MG63 (cell line): ENCODE data around the gene TGFBI. TPM values are rescaled to one million over a fixed set of nuclear protein-coding genes. Genes with fewer than 3 reads are reported as not detected.
A peak's percentile ranks its signal among the peaks of the same experiment; 100 is the strongest.

ENCODE experiments used
- DNase-seq: peaks from one replicate; pipeline ENCODE4 v3.0.0-alpha.2; 2020
- H3K27me3 ChIP-seq: fragments of 250-450 bp; sonication (Bioruptor Pico); 2 replicates; pipeline ENCODE4 v1.5.1; 2020; ENCODE audit warnings: mild to moderate bottlenecking, moderate library complexity
- H3K36me3 ChIP-seq: fragments of 250-450 bp; sonication (Bioruptor Pico); 2 replicates; pipeline ENCODE4 v1.5.1; 2020; ENCODE audit warnings: mild to moderate bottlenecking, moderate library complexity
- H3K4me3 ChIP-seq: fragments of 250-450 bp; sonication (Bioruptor Pico); 2 replicates; pipeline ENCODE4 v1.5.1; 2020; ENCODE audit warnings: mild to moderate bottlenecking, moderate library complexity
- H3K9me3 ChIP-seq: fragments of 250-450 bp; sonication (Bioruptor Pico); 2 replicates; pipeline ENCODE4 v1.5.1; 2020; ENCODE audit warnings: mild to moderate bottlenecking, moderate library complexity
- total RNA-seq: library from RNA; depleted of rRNA; stranded (reverse); fragments of >200 nt; shearing (Covaris generic); gene quantifications from 2 replicates; pipeline ENCODE4 v1.2.3, GENCODE V29; 2014; ENCODE audit warnings: low replicate concordance

Gene TGFBI
- total RNA-seq, 1 experiment from 2014 or later, result 2,057 TPM

GRCh38 chr5:136082390-136083193 lies 53.8 kb downstream of the TGFBI start:
- no peaks in the 10 kb centered on the region for H3K27me3 ChIP-seq
- DNase-seq, result peak; percentile 85
- H3K9me3 ChIP-seq, result no peaks in the 10 kb centered on the region
- H3K36me3 ChIP-seq, result no peaks in the 10 kb centered on the region
- H3K4me3 ChIP-seq, result no peak overlapping the region

DNA sequence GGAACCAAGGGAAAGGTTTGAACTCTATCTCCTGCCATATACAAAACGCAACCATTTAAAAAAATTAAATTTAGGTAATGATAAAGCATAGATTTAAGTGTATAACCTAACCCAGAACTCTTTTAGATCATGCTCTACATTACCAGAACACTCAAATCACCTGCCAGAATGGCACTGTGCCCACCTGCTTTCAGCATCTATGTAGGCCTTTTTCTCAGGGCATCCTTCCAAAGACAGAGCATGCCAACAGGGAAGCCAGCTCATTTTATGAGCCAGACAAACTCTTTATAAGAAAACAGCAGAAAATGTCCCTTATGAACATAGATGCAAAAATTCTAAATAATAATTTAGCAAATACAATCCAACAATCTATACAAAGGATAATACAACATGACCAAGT lies 55.9 kb downstream of the TGFBI start:
- no peaks in the 10 kb centered on the region for H3K9me3 ChIP-seq
- H3K4me3 ChIP-seq, result no peak overlapping the region
- H3K27me3 ChIP-seq, result no peaks in the 10 kb centered on the region
- peak; percentile 68 for DNase-seq
- H3K36me3 ChIP-seq, result no peaks in the 10 kb centered on the region

DNA sequence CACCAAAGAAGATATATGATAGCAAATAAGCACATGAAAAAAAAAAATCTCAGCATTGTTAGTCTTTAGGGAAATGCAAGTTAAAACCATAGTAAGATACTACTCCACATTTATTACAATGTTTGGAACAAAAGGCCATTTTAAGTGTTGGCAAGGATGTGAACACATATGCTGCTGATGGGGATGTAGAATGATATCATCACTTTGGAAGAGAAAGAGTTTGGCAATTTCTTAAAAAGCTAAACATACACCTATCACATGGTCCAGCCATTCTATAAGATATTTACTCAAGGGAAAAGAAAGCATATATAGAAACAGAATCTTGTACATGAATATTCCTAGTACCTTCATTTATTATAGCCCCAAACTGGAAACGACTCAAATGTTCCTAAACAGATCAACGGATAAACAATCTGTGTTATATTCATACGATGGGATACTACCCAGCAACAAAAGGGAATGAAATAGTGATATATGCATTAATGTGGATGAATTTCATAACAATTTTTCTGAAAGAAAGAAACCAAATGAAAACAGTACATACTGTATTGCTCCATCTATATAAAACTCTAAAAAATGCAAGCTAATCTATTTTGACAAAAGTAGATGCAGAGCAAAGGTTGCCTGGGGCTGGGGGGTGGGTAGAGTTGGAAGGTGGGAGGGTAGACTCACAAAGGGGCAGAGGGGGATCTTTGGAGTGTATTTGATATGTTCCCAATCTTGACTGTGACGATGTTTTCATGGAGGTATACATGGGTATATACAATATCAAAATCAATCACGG lies 58.2 kb downstream of the TGFBI start:
- Histone ChIP-seq H3K27me3 (no peaks in the 10 kb centered on the region), H3K36me3 (no peaks in the 10 kb centered on the region), H3K9me3 (no peaks in the 10 kb centered on the region), H3K4me3 (no peak overlapping the region)
- no peak for DNase-seq

GRCh38 chr5:136087961-136088871 lies 59.4 kb downstream of the TGFBI start:
- no peak overlapping the region for H3K4me3 ChIP-seq
- H3K9me3 ChIP-seq, result no peaks in the 10 kb centered on the region
- H3K36me3 ChIP-seq, result no peaks in the 10 kb centered on the region
- no peaks in the 10 kb centered on the region for H3K27me3 ChIP-seq
- DNase-seq, result peak; percentile 93

DNA sequence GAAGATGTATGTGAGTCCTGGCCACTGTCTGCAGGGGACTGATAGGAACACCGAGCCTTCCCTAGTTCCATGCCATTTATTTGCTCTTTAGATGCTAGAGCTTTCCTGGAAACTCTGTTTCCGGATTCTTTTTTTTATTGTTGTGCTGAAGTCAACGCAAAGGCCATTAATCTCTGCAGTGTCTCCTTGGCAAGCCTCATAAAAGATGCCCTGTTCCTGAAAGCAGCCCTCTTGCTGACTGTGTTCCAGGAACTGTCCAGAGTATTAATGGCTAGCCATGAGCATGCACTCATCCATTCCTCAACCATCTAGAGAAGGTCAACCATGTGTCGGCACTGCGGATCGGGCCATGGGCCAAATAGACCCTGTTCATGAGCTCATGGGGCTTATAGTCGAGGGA lies 61.0 kb downstream of the TGFBI start:
- Histone ChIP-seq H3K36me3 (no peaks in the 10 kb centered on the region), H3K27me3 (no peaks in the 10 kb centered on the region), H3K4me3 (no peak overlapping the region), H3K9me3 (no peaks in the 10 kb centered on the region)
- DNase-seq, result no peak

DNA sequence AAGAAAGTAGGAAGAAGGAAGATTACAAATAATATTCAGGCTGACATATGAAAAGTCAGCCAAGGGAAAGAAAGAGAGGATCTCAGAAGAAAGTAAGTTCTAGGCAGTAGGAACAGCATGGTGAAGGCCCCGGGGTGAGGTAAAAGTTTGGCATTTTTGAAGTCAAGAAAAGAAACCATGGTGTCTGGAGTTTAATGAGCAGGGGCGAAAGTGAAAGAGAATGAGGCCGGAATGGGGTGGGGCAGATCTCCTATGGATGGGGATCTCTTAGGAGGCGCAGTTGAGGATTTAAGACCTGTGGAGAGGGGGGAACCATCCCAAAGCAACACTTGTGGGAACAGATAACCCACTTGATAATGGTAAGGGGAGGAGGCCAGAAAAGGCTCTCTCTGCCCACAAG lies 61.5 kb downstream of the TGFBI start:
- H3K36me3 ChIP-seq, result no peaks in the 10 kb centered on the region
- DNase-seq, result no peak
- no peaks in the 10 kb centered on the region for H3K9me3 ChIP-seq
- H3K4me3 ChIP-seq, result no peak overlapping the region
- no peaks in the 10 kb centered on the region for H3K27me3 ChIP-seq

GRCh38 chr5:136094189-136094912 lies 65.6 kb downstream of the TGFBI start:
- no peak for DNase-seq
- H3K9me3 ChIP-seq, result no peaks in the 10 kb centered on the region
- H3K4me3 ChIP-seq, result no peak overlapping the region
- no peaks in the 10 kb centered on the region for H3K36me3 ChIP-seq
- H3K27me3 ChIP-seq, result peaks cover 3% of the 10 kb centered on the region; the same call in 1 of the 2 replicates

DNA sequence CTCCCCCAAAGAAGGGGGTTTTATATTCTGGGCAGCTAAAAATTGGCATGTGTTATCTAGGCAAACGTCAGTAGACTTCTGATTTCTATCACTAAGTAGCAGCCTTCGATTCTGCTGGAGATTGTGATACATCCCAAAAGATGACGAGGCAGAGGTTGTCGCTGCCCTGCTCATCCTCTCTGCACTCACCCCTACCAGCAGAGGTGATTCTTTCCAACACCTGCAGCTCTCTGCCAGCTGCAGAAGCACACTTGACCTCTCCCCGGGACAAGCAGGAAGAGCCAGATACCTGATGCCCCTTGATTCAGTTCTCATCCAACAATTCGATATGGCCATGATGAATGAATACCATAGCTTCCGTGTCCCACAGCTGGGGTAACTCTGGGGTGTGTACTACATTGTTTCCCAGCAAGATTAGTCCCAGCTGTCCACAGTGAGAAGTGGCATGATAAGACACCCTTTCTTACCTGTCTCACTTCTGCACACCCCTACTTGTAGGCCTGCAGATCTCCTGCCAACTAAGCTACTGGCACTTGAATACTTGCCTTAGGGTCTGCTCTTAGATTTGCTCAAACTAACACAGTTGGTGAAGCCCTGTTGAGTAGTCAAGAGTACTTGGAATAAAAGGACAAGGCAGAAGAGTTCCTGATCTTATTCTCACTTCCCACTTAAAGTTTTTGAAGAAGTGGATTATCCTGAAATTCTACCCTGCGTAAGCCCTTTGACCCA lies 66.3 kb downstream of the TGFBI start:
- no peak for DNase-seq
- Histone ChIP-seq H3K4me3 (no peak overlapping the region), H3K36me3 (no peaks in the 10 kb centered on the region), H3K9me3 (no peaks in the 10 kb centered on the region), H3K27me3 (peaks cover 3% of the 10 kb centered on the region; the same call in 1 of the 2 replicates)

DNA sequence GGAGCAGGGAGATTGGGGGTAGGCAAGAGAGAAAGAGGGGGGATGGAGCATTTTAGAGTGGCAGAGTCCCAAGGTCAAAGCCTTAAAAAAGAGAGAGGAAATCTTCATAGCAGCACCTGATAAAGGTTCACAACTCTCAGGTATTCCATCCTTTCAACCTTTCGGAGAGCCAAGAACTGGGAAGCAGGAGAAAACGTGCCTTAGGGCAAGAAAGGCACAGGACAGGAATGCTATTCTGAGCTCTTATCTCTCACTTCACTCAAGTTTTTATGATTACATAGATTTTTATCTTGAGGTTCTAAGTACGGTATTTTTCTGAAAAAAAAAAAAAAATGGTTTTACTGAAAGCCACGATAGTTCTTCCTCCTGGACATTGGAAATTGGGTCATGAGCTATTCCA lies 69.4 kb downstream of the TGFBI start:
- no peak overlapping the region for H3K4me3 ChIP-seq
- no peaks in the 10 kb centered on the region for H3K36me3 ChIP-seq
- no peak for DNase-seq
- peaks cover 3% of the 10 kb centered on the region; the same call in 1 of the 2 replicates for H3K27me3 ChIP-seq
- no peaks in the 10 kb centered on the region for H3K9me3 ChIP-seq

GRCh38 chr5:136099870-136100269 lies 71.1 kb downstream of the TGFBI start:
- Histone ChIP-seq H3K9me3 (no peaks in the 10 kb centered on the region), H3K4me3 (no peak overlapping the region)
- DNase-seq, result no peak

DNA sequence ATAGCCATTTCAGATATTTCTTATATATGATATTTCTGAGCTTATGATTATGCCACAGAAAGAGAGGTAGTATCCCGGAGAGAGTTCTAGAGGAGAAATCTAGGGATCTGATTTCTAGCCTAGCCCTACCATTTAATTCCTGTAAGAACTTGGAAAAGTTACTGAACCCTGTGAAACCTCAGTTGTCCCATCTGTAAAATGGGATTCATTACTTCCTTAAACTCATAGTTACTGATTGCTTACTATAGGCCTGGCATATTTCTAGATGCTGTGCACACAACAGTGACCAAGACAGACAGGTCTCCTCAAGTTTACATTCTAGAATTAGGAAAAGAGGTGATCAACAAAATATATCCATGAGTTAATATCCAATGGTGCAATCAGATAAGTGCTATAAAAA lies 73.1 kb downstream of the TGFBI start:
- Histone ChIP-seq H3K27me3 (peaks cover 3% of the 10 kb centered on the region; the same call in 1 of the 2 replicates), H3K4me3 (no peak overlapping the region), H3K36me3 (no peaks in the 10 kb centered on the region), H3K9me3 (no peaks in the 10 kb centered on the region)
- DNase-seq, result no peak

More at GRCh38 chr5:136099870-136100269, 71.1 kb downstream of the TGFBI start:
- Histone ChIP-seq H3K27me3 (peaks cover 3% of the 10 kb centered on the region; the same call in 1 of the 2 replicates), H3K36me3 (no peaks in the 10 kb centered on the region)

DNA sequence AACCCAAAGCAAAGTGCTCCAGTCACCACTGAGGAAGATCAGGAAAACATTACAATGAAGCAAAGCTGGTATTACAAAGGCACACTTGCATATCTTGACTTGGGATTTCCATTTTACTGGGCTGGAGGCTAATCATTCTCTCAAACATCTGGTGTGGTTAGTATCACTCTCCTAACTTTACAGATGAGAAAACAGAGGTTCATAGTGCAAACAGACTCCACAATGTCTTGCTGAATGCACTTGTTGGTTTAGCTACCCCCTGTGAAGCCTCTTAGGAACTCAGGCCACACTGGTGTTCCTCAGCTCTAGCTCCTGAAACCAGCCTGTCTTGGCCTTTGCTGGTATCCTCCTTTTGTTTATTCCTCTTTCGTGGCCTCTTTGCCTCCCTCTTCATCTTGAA lies 74.3 kb downstream of the TGFBI start:
- H3K36me3 ChIP-seq, result no peaks in the 10 kb centered on the region
- H3K9me3 ChIP-seq, result no peaks in the 10 kb centered on the region
- no peak overlapping the region for H3K4me3 ChIP-seq
- no peak for DNase-seq
- H3K27me3 ChIP-seq, result peaks cover 3% of the 10 kb centered on the region; the same call in 1 of the 2 replicates

DNA sequence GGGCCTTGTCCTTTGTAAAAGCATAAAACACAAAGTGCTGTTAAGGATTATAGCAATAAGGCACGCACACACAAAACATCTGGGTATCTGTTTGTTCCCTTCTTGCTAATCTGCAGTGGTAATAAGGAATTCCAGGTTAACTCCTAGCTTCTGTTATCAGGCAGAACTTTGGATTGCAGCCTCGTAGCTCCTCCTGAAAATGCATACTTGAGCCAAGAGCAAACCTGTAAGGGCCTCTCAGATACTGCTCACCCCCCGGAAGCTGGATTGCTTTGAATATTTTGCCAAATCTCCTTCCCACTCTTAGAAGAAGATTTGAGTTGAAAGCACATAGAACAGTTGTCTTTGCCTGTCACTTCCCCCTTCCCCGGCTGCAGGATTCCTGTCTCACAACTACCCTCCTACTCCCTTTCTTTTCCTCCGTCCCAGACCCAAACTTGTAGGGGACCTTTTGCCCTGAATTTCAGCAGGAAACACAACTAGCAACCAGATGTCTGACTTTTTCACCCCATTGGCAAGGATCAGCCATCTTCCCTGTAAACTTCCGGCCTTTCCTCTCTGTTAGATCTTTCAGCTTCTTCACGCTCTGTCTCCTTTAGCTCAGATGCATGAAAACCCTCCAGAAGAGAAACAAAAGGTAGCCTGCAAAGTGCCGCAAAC lies 75.6 kb downstream of the TGFBI start:
- Histone ChIP-seq H3K27me3 (0 out of 2 replicates have a peak, but pooled peaks cover 3% of the 10 kb centered on the region), H3K9me3 (no peaks in the 10 kb centered on the region), H3K36me3 (no peaks in the 10 kb centered on the region), H3K4me3 (no peak overlapping the region)
- no peak for DNase-seq

GRCh38 chr5:136106351-136107031 lies 77.7 kb downstream of the TGFBI start:
- no peak for DNase-seq
- H3K4me3 ChIP-seq, result no peak overlapping the region
- 0 out of 2 replicates have a peak, but pooled peaks cover 3% of the 10 kb centered on the region for H3K27me3 ChIP-seq
- no peaks in the 10 kb centered on the region for H3K36me3 ChIP-seq
- no peaks in the 10 kb centered on the region for H3K9me3 ChIP-seq
